HG02840 (cell line): ENCODE results near the gene COL27A1.

Experiments
- ATAC-seq: cut with Tn5 transposase; IDR thresholded peaks from one replicate; pipeline ENCODE4 v1.9.1; 2021; ENCODE audit warnings: mild to moderate bottlenecking, moderate library complexity, moderate number of reproducible peaks; ENCODE audit not compliant: unreplicated experiment, low FRiP score

COL27A1 gene

GRCh38 chr9:114202396-114202795, 47.1 kb downstream of the COL27A1 start:
- no peak for ATAC-seq

- no peak for ATAC-seq
These were observed 47.5 kb downstream of the COL27A1 start for GRCh38 chr9:114202849-114203248.

- ATAC-seq: no peak
These were observed 48.2 kb downstream of the COL27A1 start for GRCh38 chr9:114203410-114204140.

- no peak for ATAC-seq
These were observed 48.9 kb downstream of the COL27A1 start for GRCh38 chr9:114204265-114204664.

- ATAC-seq: no peak
These were observed 50.1 kb downstream of the COL27A1 start for GRCh38 chr9:114205171-114206015.

GRCh38 chr9:114206221-114206789, 51.0 kb downstream of the COL27A1 start:
- ATAC-seq: no peak

- ATAC-seq: no peak
These were observed 51.9 kb downstream of the COL27A1 start for GRCh38 chr9:114207034-114207810.

- no peak for ATAC-seq
These were observed 52.5 kb downstream of the COL27A1 start for GRCh38 chr9:114207845-114208244.

- ATAC-seq: no peak
These were observed 53.8 kb downstream of the COL27A1 start for GRCh38 chr9:114209151-114209550.

GRCh38 chr9:114210136-114210535, 54.8 kb downstream of the COL27A1 start:
- no peak for ATAC-seq

GRCh38 chr9:114210691-114211276, 55.4 kb downstream of the COL27A1 start:
- no peak for ATAC-seq

GRCh38 chr9:114212826-114213225, 57.5 kb downstream of the COL27A1 start:
- ATAC-seq: no peak

GRCh38 chr9:114213566-114213965, 58.2 kb downstream of the COL27A1 start:
- no peak for ATAC-seq

GRCh38 chr9:114214181-114214580, 58.8 kb downstream of the COL27A1 start:
- no peak for ATAC-seq

GRCh38 chr9:114214686-114215414, 59.5 kb downstream of the COL27A1 start:
- ATAC-seq: no peak

GRCh38 chr9:114216081-114216480, 60.7 kb downstream of the COL27A1 start:
- ATAC-seq: no peak

- ATAC-seq: no peak
These were observed 61.6 kb downstream of the COL27A1 start for GRCh38 chr9:114216976-114217375.

GRCh38 chr9:114218264-114219120, 63.2 kb downstream of the COL27A1 start:
- no peak for ATAC-seq
